Natural killer cell (primary cell): ENCODE measurements around the gene CFAP99. TPM values are rescaled to one million over a fixed set of nuclear protein-coding genes. Genes with fewer than 3 reads are reported as not detected.

ENCODE experiments used
- ATAC-seq, 3 donors: fragments of 150-1000 bp in 2 of 3; fragments of 200-7000 bp in 1 of 3; cut with Tn5 transposase; 1 replicate in 1 of 3; 2 replicates in 2 of 3; pipeline ENCODE4 v1.10.0; 2021; ENCODE audit warnings: mild to moderate bottlenecking in 2 of 3, moderate library complexity in 2 of 3
- DNase-seq, 2 donors: peaks; one replicate each; pipeline versions ENCODE4 v3.0.0 to v3.0.0-alpha.2; 2013 to 2021; ENCODE audit warnings: mixed read lengths in 1 of 2
- H3K27ac ChIP-seq: one replicate; pipeline ENCODE4 v1.5.1; 2013; ENCODE audit warnings: mild to moderate bottlenecking, low read length
- H3K27me3 ChIP-seq: one replicate; pipeline ENCODE4 v1.6.1; 2013; ENCODE audit warnings: low read length; ENCODE audit not compliant: control insufficient read depth, insufficient read depth
- H3K36me3 ChIP-seq: one replicate; pipeline ENCODE4 v1.6.1; 2013; ENCODE audit warnings: low read length; ENCODE audit not compliant: control insufficient read depth, insufficient read depth
- H3K4me1 ChIP-seq: one replicate; pipeline ENCODE4 v1.6.1; 2013; ENCODE audit warnings: low read length; ENCODE audit not compliant: control insufficient read depth, insufficient read depth
- H3K4me3 ChIP-seq: one replicate; pipeline ENCODE4 v1.5.1; 2013; ENCODE audit warnings: low read length
- H3K9me3 ChIP-seq: one replicate; pipeline ENCODE4 v1.6.1; 2013; ENCODE audit warnings: low read length; ENCODE audit not compliant: control insufficient read depth, insufficient read depth
- H3K27ac Mint-ChIP-seq, 2 donors: one replicate each; pipeline ENCODE4 v1.8.0; 2022; ENCODE audit warnings: mild to moderate bottlenecking in 2 of 2, mixed read lengths in 2 of 2, moderate library complexity in 1 of 2
- H3K27me3 Mint-ChIP-seq, 2 donors: one replicate each; pipeline ENCODE4 v1.8.0; 2022; ENCODE audit warnings: low read depth in 2 of 2, mixed read lengths in 2 of 2
- H3K36me3 Mint-ChIP-seq: one replicate; pipeline ENCODE4 v1.8.0; 2022; ENCODE audit warnings: mixed read lengths
- H3K4me1 Mint-ChIP-seq, 2 donors: one replicate each; pipeline ENCODE4 v1.8.0; 2022; ENCODE audit warnings: mixed read lengths in 2 of 2
- H3K4me3 Mint-ChIP-seq: one replicate; pipeline ENCODE4 v1.8.0; 2022; ENCODE audit warnings: mild to moderate bottlenecking, moderate library complexity, mixed read lengths
- H3K9me3 Mint-ChIP-seq, 2 donors: one replicate each; pipeline ENCODE4 v1.8.0; 2022; ENCODE audit warnings: mixed read lengths in 2 of 2
- WGBS: methylation state at CpG from one replicate; pipeline ENCODE4 v1.1.7; 2013; ENCODE audit warnings: missing lambda C conversion rate; ENCODE audit not compliant: insufficient coverage; 5-methylcytosine and 5-hydroxymethylcytosine counted together
- intact Hi-C: fragments of 100-400 bp; cut with micrococcal nuclease; formaldehyde crosslinking; loops from one replicate; pipeline ENCODE4 v1.14.2; 2022
- total RNA-seq, 4 donors: library from RNA; stranded (reverse); fragments of 120-200 nt in 1 of 4; gene quantifications; one replicate each; pipeline versions ENCODE4 v1.2.3 to v1.2.4, GENCODE V29; 2013 to 2022
- TF ChIP-seq, protein P1 (sequence below): fragments of 200-600 bp; IDR thresholded peaks from one replicate; pipeline ENCODE4 v1.8.0; 2022; ENCODE audit warnings: antibody characterized with exemption

CFAP99 gene
- total RNA-seq, 3 donors from 2014 or later (not counting 1 experiment from before 2014, with no cell fraction given), result not detected

DNA sequence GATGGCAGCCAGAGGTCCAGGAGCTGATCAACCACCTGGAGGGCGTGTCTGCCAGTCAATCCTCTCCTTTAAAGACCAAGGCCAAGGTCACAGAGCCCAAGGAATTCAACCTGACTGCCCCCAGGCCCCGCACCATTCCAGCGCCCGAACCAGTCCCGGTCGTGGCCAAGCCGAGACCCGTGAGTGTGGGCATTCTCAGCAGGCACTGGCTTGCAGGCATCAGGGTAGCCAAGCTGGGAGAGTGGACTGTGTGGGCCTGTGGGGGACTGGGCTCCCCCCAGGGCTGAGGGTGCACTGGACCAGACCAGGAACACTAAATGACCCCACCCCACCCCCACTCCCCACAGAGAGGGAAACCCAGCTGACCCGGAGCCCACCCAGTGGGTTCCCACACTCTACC, 26.4 kb downstream of the CFAP99 start:
- Mint-ChIP-seq H3K9me3 (no peaks in the 10 kb centered on the region), H3K27ac (no peak overlapping the region), H3K36me3 (no peaks in the 10 kb centered on the region), H3K4me1 (peaks cover 0 to 5% of the 10 kb centered on the region in 2 donors), H3K27me3 (no peaks in the 10 kb centered on the region), H3K4me3 (no peak overlapping the region)
- intact Hi-C loops, result no loop called here
- Histone ChIP-seq H3K4me3 (no peak overlapping the region), H3K27me3 (no peaks in the 10 kb centered on the region), H3K4me1 (peaks cover 8% of the 10 kb centered on the region), H3K9me3 (no peaks in the 10 kb centered on the region), H3K27ac (no peak overlapping the region), H3K36me3 (no peaks in the 10 kb centered on the region)
- ATAC-seq, result no peak
- WGBS, result 97% methylated on average over 9 of the region's 9 CpGs
- no peak for DNase-seq
- TF ChIP-seq, protein P1, sequence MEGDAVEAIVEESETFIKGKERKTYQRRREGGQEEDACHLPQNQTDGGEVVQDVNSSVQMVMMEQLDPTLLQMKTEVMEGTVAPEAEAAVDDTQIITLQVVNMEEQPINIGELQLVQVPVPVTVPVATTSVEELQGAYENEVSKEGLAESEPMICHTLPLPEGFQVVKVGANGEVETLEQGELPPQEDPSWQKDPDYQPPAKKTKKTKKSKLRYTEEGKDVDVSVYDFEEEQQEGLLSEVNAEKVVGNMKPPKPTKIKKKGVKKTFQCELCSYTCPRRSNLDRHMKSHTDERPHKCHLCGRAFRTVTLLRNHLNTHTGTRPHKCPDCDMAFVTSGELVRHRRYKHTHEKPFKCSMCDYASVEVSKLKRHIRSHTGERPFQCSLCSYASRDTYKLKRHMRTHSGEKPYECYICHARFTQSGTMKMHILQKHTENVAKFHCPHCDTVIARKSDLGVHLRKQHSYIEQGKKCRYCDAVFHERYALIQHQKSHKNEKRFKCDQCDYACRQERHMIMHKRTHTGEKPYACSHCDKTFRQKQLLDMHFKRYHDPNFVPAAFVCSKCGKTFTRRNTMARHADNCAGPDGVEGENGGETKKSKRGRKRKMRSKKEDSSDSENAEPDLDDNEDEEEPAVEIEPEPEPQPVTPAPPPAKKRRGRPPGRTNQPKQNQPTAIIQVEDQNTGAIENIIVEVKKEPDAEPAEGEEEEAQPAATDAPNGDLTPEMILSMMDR, result no peak

DNA sequence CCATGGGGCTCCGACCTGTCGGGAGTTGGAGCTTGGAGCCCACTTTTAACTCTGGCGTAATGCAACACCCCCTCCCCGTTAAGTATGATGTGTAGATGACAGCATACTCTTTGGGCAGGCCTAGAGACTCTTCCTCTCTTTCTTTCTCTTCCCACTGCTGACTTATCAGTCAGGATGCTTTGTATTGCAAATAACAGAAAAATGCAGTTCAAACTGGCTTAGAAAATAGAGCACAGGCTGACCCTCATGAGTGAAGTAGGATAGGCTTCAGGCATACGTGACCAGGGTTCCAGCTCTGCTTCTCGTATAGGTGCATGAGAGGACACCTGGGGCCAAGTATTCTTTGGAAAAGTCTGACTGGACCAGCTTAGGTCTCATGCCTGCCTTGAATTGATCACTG, 26.8 kb downstream of the CFAP99 start:
- DNase-seq, result no peak
- H3K4me1 ChIP-seq, result peaks cover 8% of the 10 kb centered on the region
- no peak overlapping the region for H3K4me3 ChIP-seq
- H3K9me3 ChIP-seq, result no peaks in the 10 kb centered on the region
- Mint-ChIP-seq H3K27ac (no peak overlapping the region), H3K4me3 (no peak overlapping the region), H3K27me3 (no peaks in the 10 kb centered on the region), H3K4me1 (peaks cover 0 to 5% of the 10 kb centered on the region in 2 donors), H3K9me3 (no peaks in the 10 kb centered on the region), H3K36me3 (no peaks in the 10 kb centered on the region)
- H3K27ac ChIP-seq, result no peak overlapping the region
- intact Hi-C loops, result no loop called here
- no peak for ATAC-seq
- TF ChIP-seq, protein P1, result no peak
- H3K36me3 ChIP-seq, result no peaks in the 10 kb centered on the region
- H3K27me3 ChIP-seq, result no peaks in the 10 kb centered on the region
- 94% methylated on average over 6 of the region's 6 CpGs for WGBS

DNA sequence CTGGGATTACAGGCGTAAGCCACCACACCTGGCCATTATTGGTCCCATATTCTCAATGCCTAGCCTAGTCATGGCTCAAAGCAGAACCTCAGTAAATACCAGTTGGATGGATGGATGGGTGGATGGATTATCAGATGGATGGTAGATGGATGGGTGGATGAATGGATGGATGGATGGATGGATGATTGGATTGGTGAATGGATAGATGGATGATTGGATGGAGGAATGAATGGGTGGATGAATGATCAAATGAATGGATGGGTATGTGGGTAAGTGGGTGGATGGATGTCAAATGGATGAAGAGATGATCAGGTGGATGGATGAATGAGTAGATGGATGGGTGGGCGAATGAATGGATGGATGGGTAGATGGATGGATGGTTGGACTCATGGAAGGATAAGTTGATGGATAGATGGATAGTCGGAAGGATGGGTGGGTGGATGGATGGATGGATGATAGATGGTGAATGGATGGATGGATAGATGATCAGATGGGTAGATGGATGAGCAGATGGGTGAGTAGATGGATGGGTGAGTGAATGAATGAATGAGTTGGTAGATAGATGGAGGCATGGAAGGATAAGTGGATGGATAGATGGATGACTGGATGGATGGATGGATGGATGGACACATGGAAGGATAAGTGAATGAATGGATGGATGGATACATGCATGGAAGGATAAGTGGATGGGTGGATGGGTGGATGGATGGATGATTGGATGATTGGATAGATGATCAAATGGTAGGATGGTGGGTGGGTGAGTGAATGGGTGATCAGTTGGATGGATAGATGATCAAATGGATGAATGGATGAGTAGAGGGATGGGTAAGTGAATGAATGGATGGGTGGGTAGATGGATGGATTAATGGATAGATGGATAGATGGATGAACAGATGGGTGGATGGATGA, 28.2 kb downstream of the CFAP99 start:
- Histone ChIP-seq H3K27ac (no peak overlapping the region), H3K27me3 (no peaks in the 10 kb centered on the region), H3K36me3 (no peaks in the 10 kb centered on the region), H3K4me1 (peaks cover under 1% of the 10 kb centered on the region), H3K4me3 (no peak overlapping the region), H3K9me3 (no peaks in the 10 kb centered on the region)
- no peak overlapping the region for H3K4me3 Mint-ChIP-seq
- no peaks in the 10 kb centered on the region for H3K27me3 Mint-ChIP-seq
- no peaks in the 10 kb centered on the region for H3K9me3 Mint-ChIP-seq
- DNase-seq (no peak), ATAC-seq (no peak)
- WGBS, result 90% methylated on average over 3 of the region's 3 CpGs
- no peaks in the 10 kb centered on the region for H3K36me3 Mint-ChIP-seq
- H3K27ac Mint-ChIP-seq, result no peak overlapping the region
- no peaks in the 10 kb centered on the region for H3K4me1 Mint-ChIP-seq
- TF ChIP-seq, protein P1, result no peak
- intact Hi-C loops, result no loop called here
